Measurements from ENCODE around the gene SIGLEC11.

DNA sequence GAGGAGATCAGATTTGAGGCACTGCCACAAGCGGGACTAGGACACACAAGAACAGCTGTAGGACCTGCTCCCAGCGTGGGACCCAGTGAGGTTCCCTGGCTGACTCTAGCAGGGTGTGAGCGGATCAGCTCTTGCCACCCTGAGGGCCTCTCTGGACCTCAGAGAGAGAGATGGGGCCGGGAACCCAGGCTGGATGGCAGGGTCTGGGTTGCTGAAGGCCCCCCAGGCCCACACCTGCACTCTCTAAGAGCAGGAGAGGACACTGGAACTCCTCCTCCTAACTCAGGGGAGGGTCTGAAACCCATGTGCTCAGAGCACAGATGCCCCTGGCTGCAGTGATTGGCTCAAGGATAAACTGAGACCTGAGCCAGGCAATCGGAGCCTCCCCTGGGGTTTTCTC is 50.8 kb downstream of the SIGLEC11 start:
- TF ChIP-seq, protein P1, sequence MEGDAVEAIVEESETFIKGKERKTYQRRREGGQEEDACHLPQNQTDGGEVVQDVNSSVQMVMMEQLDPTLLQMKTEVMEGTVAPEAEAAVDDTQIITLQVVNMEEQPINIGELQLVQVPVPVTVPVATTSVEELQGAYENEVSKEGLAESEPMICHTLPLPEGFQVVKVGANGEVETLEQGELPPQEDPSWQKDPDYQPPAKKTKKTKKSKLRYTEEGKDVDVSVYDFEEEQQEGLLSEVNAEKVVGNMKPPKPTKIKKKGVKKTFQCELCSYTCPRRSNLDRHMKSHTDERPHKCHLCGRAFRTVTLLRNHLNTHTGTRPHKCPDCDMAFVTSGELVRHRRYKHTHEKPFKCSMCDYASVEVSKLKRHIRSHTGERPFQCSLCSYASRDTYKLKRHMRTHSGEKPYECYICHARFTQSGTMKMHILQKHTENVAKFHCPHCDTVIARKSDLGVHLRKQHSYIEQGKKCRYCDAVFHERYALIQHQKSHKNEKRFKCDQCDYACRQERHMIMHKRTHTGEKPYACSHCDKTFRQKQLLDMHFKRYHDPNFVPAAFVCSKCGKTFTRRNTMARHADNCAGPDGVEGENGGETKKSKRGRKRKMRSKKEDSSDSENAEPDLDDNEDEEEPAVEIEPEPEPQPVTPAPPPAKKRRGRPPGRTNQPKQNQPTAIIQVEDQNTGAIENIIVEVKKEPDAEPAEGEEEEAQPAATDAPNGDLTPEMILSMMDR (IDR thresholded peaks at IDR 0.05): no peak
- no peak for TF ChIP-seq POLR2A (IDR thresholded peaks at IDR 0.05)

All from uterus (tissue), 2 donors.